ENCODE data around the gene ZNF274. TPM values are rescaled to one million over a fixed set of nuclear protein-coding genes. Genes with fewer than 3 reads are reported as not detected.

The ZNF274 gene
- total RNA-seq, 2 experiments from 2014 or later = 22.4 to 23.7 TPM

DNA sequence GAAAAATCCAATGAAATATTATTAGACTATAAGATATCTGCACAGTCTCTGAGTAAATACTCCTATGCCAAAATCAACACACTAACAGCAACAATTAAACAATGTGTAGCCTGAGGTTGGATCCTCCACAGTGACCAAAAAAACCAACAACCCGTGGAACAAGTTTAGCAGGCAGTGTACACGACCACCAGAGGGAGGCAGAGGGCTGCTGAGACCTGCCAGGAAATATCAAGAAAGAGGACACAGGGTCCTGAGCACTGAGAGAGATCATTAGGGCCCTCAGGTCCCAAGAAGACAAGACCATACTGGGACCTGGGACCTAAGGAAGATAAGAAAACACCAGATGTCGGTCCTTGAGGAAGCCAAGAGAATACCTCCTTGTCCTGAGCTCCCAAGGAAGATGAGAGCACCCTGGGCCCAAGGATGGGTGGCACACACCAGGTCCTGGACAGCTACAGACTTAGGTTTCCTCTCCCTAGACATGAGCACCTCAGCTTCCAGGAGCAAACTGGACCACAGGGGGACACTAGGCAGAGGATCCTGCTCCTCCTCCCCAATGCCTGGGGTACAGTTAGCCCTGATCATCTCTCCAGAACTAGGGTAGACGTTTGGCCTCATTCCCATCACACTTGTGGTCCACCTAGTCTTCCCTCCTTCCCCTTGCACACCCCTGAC, 822 bp upstream of the ZNF274 start:
- Mint-ChIP-seq H3K4me1 (peaks cover 21% of the 10 kb centered on the region), H3K27me3 (no peaks in the 10 kb centered on the region), H3K36me3 (ENCODE audit: low read depth) (peaks cover 68% of the 10 kb centered on the region), H3K27ac (peak overlapping the region; percentile 100), H3K9me3 (peaks cover 42% of the 10 kb centered on the region), H3K4me3 (peak overlapping the region; percentile 88)
- CTCF ChIA-PET = interaction anchor here (1.0 to 1.7 kb wide), 3 partner anchors 9 to 338 kb away, joined by 3 to 4 read pairs (median 3); partner anchors contain the start of gene ZBTB45
- peak; percentile 68 for DNase-seq
- POLR2A ChIA-PET = no interaction called here

DNA sequence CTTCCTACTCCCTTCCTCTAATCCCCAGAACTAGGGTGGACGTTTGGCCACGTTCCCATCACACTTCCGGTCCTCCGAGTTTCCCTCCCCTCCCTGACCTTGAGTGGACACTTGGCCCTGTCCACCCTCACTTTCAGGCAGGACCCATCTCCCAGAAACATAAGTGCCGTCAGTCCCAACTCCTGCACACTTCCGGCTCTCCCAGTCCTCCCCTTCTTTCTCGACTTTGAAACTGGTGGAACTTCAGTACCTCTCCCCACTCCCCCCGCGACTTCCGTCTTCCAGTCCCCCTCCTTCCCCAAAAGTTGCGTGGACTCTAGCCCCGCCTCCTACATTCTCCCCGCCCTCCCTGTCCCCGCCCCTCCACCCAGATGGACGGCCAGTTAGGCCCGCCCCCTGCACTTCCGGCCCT, 278 bp upstream of the ZNF274 start:
- Mint-ChIP-seq H3K4me3 (peak overlapping the region; percentile 88), H3K9me3 (peaks cover 41% of the 10 kb centered on the region), H3K4me1 (peaks cover 21% of the 10 kb centered on the region), H3K36me3 (ENCODE audit: low read depth) (peaks cover 70% of the 10 kb centered on the region), H3K27ac (peak overlapping the region; percentile 100), H3K27me3 (no peaks in the 10 kb centered on the region)
- peak; percentile 90 for DNase-seq
- CTCF ChIA-PET = interaction anchor here (1.1 to 1.7 kb wide), 2 partner anchors 27 to 337 kb away, joined by 4 read pairs; partner anchors contain the start of gene ZBTB45
- POLR2A ChIA-PET = no interaction called here

DNA sequence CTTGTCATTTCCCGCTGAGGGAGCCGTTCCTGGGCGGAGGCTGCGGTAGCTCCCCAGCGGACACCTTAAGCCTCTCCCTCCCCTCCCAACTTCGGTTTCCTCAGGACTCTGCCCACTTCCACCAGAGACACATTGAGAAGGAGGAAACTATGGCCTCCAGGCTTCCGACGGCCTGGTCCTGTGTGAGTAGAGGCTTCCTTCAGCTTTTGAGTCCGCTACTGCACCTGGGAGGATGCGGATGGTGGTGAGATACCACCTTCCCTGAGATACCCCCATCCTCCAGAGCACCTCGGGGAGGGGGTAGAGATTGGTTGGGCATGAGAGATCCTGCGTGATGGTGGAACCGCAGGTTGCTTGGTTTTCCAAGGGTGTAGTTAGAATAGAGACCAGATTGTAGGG, 955 bp downstream of the ZNF274 start:
- H3K27ac Mint-ChIP-seq = peak overlapping the region; percentile 100
- H3K4me3 Mint-ChIP-seq = peak overlapping the region; percentile 88
- POLR2A ChIA-PET = no interaction called here
- peaks cover 40% of the 10 kb centered on the region for H3K9me3 Mint-ChIP-seq
- no peaks in the 10 kb centered on the region for H3K27me3 Mint-ChIP-seq
- CTCF ChIA-PET = interaction anchor here (0.6 to 1.7 kb wide), 4 partner anchors 10 to 402 kb away, joined by 3 to 5 read pairs (median 4); partner anchors contain the start of gene ZBTB45
- peak; percentile 49 for DNase-seq
- peaks cover 21% of the 10 kb centered on the region for H3K4me1 Mint-ChIP-seq
- H3K36me3 Mint-ChIP-seq (ENCODE audit: low read depth) = peaks cover 76% of the 10 kb centered on the region

DNA sequence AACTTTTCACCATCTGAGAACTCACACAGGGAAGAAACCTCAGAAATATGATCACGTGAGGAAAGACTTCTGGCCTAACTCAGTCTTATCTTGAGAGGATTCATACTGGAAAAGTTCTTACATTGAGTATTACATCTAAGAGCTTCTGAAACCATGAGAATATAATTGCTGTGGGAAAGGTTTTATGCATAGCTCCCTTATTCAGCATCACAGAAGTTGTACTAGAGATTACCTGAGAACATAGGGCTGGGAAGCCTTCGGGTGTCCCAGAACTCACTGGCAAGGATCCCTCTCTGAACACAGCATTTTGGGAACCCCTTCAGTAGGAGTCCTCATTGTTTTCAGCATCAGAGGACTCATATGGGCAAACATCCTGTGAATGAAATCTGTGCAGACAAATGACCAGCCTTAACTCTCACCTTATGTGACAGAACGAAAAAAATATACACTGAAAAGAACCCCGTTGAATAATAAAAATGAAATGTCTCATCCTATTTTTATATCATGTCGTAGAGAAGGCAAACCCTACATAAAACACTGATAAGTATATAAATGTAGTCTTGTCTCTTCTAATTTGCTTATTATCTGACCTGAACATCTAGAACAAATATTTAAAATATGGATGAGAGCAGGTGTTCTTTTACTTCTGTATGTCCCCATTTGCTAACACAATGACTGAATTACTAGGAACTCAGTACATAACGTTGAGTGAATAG, 14.2 kb downstream of the ZNF274 start:
- no peaks in the 10 kb centered on the region for H3K27me3 Mint-ChIP-seq
- no peaks in the 10 kb centered on the region for H3K4me1 Mint-ChIP-seq
- ChIA-PET CTCF (interaction anchor here (0.6 kb wide), 1 partner anchor 1060 kb away, joined by 3 read pairs; no protein-coding TSS in a partner anchor), POLR2A (no interaction called here)
- H3K9me3 Mint-ChIP-seq = peaks cover 61% of the 10 kb centered on the region
- H3K36me3 Mint-ChIP-seq (ENCODE audit: low read depth) = peaks cover 88% of the 10 kb centered on the region
- H3K4me3 Mint-ChIP-seq = no peak overlapping the region
- H3K27ac Mint-ChIP-seq = no peak overlapping the region
- no peak for DNase-seq

DNA sequence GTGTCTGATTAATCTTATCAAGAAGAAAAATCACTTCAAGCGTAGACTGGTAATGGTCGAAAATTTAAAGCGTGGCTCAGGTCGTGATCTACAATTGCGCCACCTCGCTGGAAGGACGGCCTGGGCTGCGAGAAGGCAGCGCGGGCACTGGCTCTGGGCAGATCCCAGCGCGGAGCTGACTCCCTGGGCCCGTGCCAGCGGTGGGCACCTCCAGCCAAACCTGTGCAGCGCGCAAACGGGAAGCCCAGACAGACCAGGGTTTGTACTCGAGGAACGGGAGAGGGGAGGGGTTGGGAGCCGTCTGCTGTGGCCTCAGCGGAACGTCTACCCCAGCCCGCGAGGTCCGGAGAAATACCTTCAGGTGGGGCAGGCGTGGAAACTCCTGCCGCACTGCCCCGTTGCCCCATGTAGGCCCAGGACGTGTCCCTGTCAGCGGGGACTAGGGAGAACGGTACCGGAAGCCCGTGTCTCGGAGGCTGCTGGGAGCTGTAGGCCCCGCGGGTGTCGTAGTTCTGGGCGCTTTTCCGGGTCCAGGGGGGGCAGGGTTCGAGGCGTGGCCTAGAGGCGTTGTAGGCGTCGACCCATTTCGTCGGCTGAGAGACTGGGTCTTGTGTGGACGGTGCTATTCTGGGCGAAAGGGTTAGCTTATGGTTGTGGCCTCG, 21.1 kb downstream of the ZNF274 start:
- no peak for DNase-seq
- H3K9me3 Mint-ChIP-seq = peaks cover 71% of the 10 kb centered on the region
- peaks cover 91% of the 10 kb centered on the region for H3K36me3 Mint-ChIP-seq (ENCODE audit: low read depth)
- no peaks in the 10 kb centered on the region for H3K4me1 Mint-ChIP-seq
- ChIA-PET CTCF (no interaction called here), POLR2A (no interaction called here)
- no peaks in the 10 kb centered on the region for H3K27me3 Mint-ChIP-seq
- H3K27ac Mint-ChIP-seq = no peak overlapping the region
- H3K4me3 Mint-ChIP-seq = no peak overlapping the region

DNA sequence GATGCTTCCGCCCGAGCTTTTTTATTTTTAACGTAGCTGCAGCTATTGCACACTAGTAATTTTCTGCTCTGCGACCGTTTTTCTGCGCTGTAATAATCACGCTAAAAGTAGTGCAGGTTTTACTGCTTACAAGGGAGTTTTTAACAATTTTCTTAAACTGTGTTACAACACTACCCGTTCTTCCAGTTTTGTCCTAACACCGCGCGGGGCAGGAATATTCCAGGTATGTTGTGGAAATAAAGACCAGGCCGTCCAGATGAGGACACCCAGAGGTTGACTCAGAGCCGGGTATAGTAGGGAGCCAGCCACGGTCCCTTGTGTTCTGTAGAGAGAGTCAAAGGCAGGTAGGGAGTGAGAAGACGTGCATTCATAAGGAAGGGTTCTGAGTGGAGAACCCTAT, 21.7 kb downstream of the ZNF274 start:
- CTCF ChIA-PET = no interaction called here
- POLR2A ChIA-PET = no interaction called here
- no peaks in the 10 kb centered on the region for H3K4me1 Mint-ChIP-seq

DNA sequence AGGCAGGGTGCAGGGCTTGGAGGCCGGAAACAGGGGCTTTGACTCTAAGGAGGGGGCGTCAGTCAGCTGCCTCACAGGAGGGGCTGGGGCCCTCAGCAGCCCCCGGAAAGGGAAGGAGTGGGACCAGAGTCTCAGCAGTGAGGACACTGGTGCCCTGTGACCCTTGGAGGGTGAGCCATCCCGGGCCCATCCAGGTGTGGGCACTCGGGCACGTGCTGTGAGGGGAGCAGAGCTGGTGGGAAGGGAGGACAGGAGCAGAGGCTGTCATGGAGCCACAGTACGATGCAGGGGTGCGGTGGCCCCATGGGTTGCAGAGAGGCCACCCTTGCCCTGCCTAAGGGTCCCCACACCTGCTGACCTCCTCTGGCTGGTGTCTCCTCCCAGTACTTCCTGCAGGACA, 26.7 kb downstream of the ZNF274 start:
- no peak for DNase-seq
- Mint-ChIP-seq H3K4me3 (no peak overlapping the region), H3K9me3 (peaks cover 87% of the 10 kb centered on the region), H3K4me1 (no peaks in the 10 kb centered on the region), H3K36me3 (ENCODE audit: low read depth) (peaks cover 95% of the 10 kb centered on the region), H3K27me3 (no peaks in the 10 kb centered on the region), H3K27ac (no peak overlapping the region)
- CTCF ChIA-PET = no interaction called here
- POLR2A ChIA-PET = no interaction called here

More for the DNA sequence above, 21.7 kb downstream of the ZNF274 start:
- no peak overlapping the region for H3K27ac Mint-ChIP-seq
- peaks cover 75% of the 10 kb centered on the region for H3K9me3 Mint-ChIP-seq
- no peak overlapping the region for H3K4me3 Mint-ChIP-seq
- peaks cover 92% of the 10 kb centered on the region for H3K36me3 Mint-ChIP-seq (ENCODE audit: low read depth)
- DNase-seq = no peak
- H3K27me3 Mint-ChIP-seq = no peaks in the 10 kb centered on the region

DNA sequence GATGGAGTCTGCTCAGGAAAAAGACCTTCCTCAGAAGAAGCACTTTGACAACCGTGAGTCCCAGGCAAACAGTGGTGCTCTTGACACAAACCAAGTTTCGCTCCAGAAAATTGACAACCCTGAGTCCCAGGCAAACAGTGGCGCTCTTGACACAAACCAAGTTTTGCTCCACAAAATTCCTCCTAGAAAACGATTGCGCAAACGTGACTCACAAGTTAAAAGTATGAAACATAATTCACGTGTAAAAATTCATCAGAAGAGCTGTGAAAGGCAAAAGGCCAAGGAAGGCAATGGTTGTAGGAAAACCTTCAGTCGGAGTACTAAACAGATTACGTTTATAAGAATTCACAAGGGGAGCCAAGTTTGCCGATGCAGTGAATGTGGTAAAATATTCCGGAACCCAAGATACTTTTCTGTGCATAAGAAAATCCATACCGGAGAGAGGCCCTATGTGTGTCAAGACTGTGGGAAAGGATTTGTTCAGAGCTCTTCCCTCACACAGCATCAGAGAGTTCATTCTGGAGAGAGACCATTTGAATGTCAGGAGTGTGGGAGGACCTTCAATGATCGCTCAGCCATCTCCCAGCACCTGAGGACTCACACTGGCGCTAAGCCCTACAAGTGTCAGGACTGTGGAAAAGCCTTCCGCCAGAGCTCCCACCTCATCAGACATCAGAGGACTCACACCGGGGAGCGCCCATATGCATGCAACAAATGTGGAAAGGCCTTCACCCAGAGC, 29.6 kb downstream of the ZNF274 start:
- CTCF ChIA-PET = no interaction called here
- Mint-ChIP-seq H3K4me1 (no peaks in the 10 kb centered on the region), H3K27ac (no peak overlapping the region), H3K27me3 (no peaks in the 10 kb centered on the region), H3K9me3 (peaks cover 82% of the 10 kb centered on the region), H3K4me3 (no peak overlapping the region), H3K36me3 (ENCODE audit: low read depth) (peaks cover 74% of the 10 kb centered on the region)
- POLR2A ChIA-PET = no interaction called here
- no peak for DNase-seq

DNA sequence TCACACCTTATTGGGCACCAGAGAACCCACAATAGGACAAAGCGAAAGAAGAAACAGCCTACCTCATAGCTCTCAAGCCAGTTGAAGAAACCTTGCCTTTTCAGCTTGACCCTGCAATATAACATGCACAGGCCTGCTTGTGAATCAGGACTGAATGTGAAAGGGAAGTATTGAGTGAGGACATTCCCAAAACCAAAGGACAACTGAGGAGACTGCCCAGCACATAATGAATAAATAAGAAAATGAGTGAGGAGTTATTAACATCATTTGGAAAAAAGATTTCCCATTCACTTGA, 30.2 kb downstream of the ZNF274 start:
- no peak for DNase-seq
- H3K4me3 Mint-ChIP-seq = no peak overlapping the region
- no peak overlapping the region for H3K27ac Mint-ChIP-seq
- H3K4me1 Mint-ChIP-seq = no peaks in the 10 kb centered on the region
- H3K27me3 Mint-ChIP-seq = no peaks in the 10 kb centered on the region
- POLR2A ChIA-PET = no interaction called here
- peaks cover 71% of the 10 kb centered on the region for H3K36me3 Mint-ChIP-seq (ENCODE audit: low read depth)
- H3K9me3 Mint-ChIP-seq = peaks cover 81% of the 10 kb centered on the region
- CTCF ChIA-PET = no interaction called here

DNA sequence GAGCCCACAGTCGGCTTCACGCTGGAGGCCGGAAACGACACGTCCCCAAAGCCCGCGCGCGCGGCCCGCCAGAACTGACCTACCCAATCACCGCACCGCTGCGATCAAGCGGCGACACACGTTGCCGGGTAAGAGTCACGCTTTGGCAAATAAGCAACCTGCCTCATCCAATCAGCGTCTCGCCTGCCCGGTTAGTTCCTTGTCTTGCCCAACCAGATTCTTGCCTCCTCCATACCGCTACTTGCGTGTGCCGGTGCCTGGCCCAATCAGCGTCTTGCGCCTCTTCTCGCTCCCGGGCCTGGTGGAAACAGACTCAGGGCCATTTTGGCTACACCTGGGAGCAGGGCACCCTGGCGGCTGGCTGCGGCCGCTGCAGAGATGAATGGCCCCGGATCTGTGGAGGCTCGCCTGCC, 34.2 kb downstream of the ZNF274 start:
- H3K4me1 Mint-ChIP-seq = no peaks in the 10 kb centered on the region
- no peak for DNase-seq
- peaks cover 30% of the 10 kb centered on the region for H3K36me3 Mint-ChIP-seq (ENCODE audit: low read depth)
- peaks cover 57% of the 10 kb centered on the region for H3K9me3 Mint-ChIP-seq
- POLR2A ChIA-PET = no interaction called here
- CTCF ChIA-PET = no interaction called here
- H3K27ac Mint-ChIP-seq = no peak overlapping the region
- no peak overlapping the region for H3K4me3 Mint-ChIP-seq
- no peaks in the 10 kb centered on the region for H3K27me3 Mint-ChIP-seq

DNA sequence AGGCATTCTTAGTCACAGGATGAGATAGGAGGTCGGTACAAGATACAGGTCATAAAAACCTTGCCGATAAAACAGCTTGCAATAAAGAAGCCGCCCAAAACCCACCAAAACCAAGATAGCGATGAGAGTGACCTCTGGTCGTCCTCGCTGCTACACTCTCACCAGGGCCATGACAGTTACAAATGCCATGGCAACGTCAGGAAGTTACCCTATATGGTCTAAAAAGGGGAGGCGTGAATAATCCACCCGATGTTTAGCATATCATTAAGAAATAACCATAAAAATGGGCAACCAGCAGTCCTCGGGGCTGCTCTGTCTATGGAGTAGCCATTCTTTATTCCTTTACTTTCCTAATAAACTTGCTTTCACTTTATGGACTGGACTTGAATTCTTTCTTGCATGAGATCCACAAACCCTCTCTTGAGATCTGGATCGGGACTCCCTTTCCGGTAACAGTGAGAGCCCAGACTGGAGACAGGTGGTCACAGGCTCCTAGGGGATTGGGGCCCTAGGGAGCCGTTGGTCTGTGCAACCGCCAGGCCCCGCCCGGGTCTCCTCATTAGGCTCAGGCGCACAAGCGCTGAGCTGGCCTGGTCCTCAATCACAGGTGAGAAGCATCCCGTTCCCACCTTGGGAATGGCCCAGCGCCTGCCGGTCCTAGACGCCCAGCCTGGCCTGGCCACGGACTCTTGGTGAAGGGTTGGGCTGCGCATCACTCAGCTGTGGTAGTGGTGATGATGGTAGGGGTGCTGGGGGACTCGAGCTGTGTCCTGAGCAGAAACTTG, 34.9 kb downstream of the ZNF274 start:
- no peak overlapping the region for H3K27ac Mint-ChIP-seq
- H3K4me3 Mint-ChIP-seq = no peak overlapping the region
- ChIA-PET POLR2A (no interaction called here), CTCF (interaction anchor here (0.6 kb wide), 1 partner anchor 702 kb away, joined by 3 read pairs; no protein-coding TSS in a partner anchor)
- peaks cover 2% of the 10 kb centered on the region for H3K27me3 Mint-ChIP-seq
- peaks cover 24% of the 10 kb centered on the region for H3K36me3 Mint-ChIP-seq (ENCODE audit: low read depth)
- no peak for DNase-seq
- H3K4me1 Mint-ChIP-seq = no peaks in the 10 kb centered on the region
- peaks cover 53% of the 10 kb centered on the region for H3K9me3 Mint-ChIP-seq

DNA sequence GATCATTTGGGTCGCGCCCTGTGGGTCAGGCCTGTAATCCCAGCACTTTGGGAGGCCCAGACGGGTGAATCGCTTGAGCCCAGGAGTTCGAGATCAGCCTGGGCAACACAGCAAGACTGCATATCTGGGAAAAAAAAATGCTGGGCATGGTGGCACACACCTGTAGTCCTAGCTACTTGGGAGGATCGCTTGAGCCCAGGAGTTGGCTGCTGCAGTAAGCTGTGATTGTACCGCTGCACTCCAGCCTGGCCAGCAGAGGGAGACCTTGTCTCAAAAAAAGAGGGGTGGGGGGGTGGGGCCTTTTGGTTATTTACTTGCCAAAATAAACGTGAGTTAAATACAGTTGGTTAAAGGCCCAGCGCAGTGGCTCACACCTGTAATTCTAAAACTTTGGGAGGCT, 36.0 kb downstream of the ZNF274 start:
- POLR2A ChIA-PET = no interaction called here

More for the DNA sequence above, 36.0 kb downstream of the ZNF274 start:
- Mint-ChIP-seq H3K9me3 (peaks cover 44% of the 10 kb centered on the region), H3K27me3 (peaks cover 2% of the 10 kb centered on the region), H3K4me1 (no peaks in the 10 kb centered on the region), H3K36me3 (ENCODE audit: low read depth) (peaks cover 15% of the 10 kb centered on the region), H3K27ac (no peak overlapping the region), H3K4me3 (no peak overlapping the region)
- CTCF ChIA-PET = interaction anchor here (0.6 to 2.2 kb wide), 3 partner anchors 13 to 301 kb away, joined by 3 to 7 read pairs (median 3); partner anchors contain the start of gene ZBTB45
- peak; percentile 49 for DNase-seq

Measured in activated CD4-positive, alpha-beta T cell treated with anti-CD3 and anti-CD28 coated beads, Interleukin-2, amount 10 ng/mL, durations not matched to agents 7 days and 5 days (primary cell).